Brain microvascular endothelial cell (primary cell): ENCODE measurements around the gene PCK2.

ENCODE experiments used
- DNase-seq: peaks from one replicate; pipeline ENCODE4 v3.0.0-alpha.2; 2020
- H3K27ac ChIP-seq: fragments of 250-450 bp; sonication (Bioruptor Pico); 2 replicates; pipeline ENCODE4 v1.5.1; 2020; ENCODE audit warnings: mild to moderate bottlenecking, moderate library complexity
- H3K27me3 ChIP-seq: fragments of 250-450 bp; sonication (Bioruptor Pico); replicated peaks from 2 replicates; pipeline ENCODE4 v1.5.1; 2020; ENCODE audit warnings: mild to moderate bottlenecking
- H3K36me3 ChIP-seq: fragments of 250-450 bp; sonication (Bioruptor Pico); replicated peaks from 2 replicates; pipeline ENCODE4 v1.5.1; 2020; ENCODE audit warnings: mild to moderate bottlenecking
- H3K4me3 ChIP-seq: 2 replicates; pipeline ENCODE4 v1.5.1; 2011; ENCODE audit warnings: low read depth, mild to moderate bottlenecking, control low read depth, low read length, moderate library complexity
- in situ Hi-C: cut with HindIII; loops from 2 replicates; pipeline ENCODE4 v1.10.0; 2017; ENCODE audit warnings: low sequenced_read_pairs, low pct_ligation_motif_present
- TF ChIP-seq, protein P1 (sequence below): IDR thresholded peaks from 2 replicates; pipeline ENCODE4 v1.5.1; 2011; ENCODE audit warnings: low read depth, mild to moderate bottlenecking, moderate library complexity, low read length, control low read depth, inconsistent platforms; ENCODE audit errors: missing control alignments

The PCK2 gene

DNA sequence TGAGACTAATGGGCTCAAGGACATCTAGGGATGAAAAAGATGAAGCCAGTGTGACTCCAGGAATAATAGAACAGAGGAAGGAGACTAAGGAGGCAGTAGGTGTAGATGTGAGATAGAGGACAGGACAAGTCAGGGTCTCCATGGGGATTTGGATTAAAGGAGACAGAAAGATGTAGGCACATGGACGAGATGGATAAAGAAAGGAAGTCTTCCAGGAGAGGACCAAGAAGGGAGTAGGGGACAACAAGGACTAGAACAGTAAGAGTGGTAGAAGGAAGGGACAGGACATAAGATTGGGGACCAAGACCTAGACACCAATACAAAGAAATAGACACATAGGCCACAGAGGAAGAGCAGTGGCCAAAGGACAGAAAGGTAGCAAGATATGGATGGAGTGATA lies 7.1 kb upstream of the PCK2 start:
- TF ChIP-seq, protein P1, sequence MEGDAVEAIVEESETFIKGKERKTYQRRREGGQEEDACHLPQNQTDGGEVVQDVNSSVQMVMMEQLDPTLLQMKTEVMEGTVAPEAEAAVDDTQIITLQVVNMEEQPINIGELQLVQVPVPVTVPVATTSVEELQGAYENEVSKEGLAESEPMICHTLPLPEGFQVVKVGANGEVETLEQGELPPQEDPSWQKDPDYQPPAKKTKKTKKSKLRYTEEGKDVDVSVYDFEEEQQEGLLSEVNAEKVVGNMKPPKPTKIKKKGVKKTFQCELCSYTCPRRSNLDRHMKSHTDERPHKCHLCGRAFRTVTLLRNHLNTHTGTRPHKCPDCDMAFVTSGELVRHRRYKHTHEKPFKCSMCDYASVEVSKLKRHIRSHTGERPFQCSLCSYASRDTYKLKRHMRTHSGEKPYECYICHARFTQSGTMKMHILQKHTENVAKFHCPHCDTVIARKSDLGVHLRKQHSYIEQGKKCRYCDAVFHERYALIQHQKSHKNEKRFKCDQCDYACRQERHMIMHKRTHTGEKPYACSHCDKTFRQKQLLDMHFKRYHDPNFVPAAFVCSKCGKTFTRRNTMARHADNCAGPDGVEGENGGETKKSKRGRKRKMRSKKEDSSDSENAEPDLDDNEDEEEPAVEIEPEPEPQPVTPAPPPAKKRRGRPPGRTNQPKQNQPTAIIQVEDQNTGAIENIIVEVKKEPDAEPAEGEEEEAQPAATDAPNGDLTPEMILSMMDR: no peak
- Histone ChIP-seq H3K27me3 (peaks cover 9% of the 10 kb centered on the region), H3K36me3 (no peaks in the 10 kb centered on the region), H3K4me3 (no peak overlapping the region), H3K27ac (no peak overlapping the region)
- DNase-seq: no peak
- in situ Hi-C loops: no loop called here

DNA sequence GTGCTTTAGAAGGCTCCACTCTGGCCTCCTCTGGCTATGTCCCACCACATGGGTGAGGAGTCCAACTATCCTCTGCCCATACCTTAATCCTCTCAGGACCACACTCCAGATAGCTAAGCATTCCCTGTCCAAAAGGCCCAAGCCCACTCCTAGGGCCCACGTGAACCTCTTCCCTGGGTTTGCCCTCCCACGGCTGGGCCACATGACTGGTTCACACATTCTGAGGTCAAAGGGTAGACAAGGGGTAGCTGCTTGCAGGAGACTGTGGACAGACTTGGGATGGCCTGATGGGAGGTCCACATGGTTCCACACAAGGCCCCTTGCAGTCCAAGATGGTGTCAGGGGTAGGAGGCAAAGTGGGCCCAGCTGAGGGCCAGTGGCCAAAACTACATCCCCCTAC lies 6.0 kb upstream of the PCK2 start:
- Histone ChIP-seq H3K4me3 (no peak overlapping the region), H3K36me3 (no peaks in the 10 kb centered on the region), H3K27ac (no peak overlapping the region), H3K27me3 (no peaks in the 10 kb centered on the region)
- no peak for DNase-seq
- TF ChIP-seq, protein P1: no peak
- in situ Hi-C loops: no loop called here

DNA sequence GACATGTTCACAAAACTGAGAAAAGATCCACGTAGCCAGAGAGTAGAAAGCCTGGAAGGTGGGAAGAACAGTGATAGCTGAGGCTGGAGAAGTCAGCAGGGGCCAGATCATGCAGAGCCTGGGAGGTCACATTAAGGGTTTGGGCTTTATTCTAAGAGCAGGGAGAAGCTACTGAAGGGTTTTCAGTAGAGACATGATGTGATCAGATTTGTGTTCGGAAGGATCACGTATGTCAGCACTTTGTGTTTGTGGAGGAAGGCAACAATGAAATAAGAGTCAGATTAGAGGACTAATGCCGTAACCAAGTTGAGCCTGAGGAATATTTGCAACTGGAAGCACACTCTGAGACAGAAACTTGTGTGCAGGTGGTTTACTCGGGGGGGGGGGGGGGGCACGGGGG lies 4.2 kb upstream of the PCK2 start:
- TF ChIP-seq, protein P1: no peak
- Histone ChIP-seq H3K27me3 (no peaks in the 10 kb centered on the region), H3K27ac (no peak overlapping the region), H3K4me3 (no peak overlapping the region), H3K36me3 (no peaks in the 10 kb centered on the region)
- in situ Hi-C loops: no loop called here
- DNase-seq: no peak

DNA sequence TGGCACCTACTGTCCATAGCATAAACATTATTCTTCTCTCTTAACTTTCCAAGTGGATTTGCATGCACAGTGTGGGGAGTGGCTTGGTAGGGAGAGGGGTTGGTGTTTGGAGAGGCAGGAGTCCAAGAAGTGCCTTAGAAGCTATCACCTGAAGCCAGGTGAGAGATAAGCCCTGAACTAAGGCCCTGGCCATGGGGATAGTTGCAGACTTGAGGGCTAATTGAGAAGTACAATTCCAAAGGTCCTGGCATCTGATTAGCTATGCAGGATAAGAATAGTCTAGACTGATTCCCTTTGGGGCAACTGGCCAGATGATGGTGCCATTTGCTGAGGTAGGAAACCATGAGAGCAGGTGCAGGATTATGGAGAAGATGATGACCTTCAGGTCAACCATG lies 2.0 kb upstream of the PCK2 start:
- in situ Hi-C loops: no loop called here
- Histone ChIP-seq H3K4me3 (no peak overlapping the region), H3K27me3 (no peaks in the 10 kb centered on the region), H3K36me3 (no peaks in the 10 kb centered on the region), H3K27ac (no peak overlapping the region)
- TF ChIP-seq, protein P1: no peak
- DNase-seq: no peak

DNA sequence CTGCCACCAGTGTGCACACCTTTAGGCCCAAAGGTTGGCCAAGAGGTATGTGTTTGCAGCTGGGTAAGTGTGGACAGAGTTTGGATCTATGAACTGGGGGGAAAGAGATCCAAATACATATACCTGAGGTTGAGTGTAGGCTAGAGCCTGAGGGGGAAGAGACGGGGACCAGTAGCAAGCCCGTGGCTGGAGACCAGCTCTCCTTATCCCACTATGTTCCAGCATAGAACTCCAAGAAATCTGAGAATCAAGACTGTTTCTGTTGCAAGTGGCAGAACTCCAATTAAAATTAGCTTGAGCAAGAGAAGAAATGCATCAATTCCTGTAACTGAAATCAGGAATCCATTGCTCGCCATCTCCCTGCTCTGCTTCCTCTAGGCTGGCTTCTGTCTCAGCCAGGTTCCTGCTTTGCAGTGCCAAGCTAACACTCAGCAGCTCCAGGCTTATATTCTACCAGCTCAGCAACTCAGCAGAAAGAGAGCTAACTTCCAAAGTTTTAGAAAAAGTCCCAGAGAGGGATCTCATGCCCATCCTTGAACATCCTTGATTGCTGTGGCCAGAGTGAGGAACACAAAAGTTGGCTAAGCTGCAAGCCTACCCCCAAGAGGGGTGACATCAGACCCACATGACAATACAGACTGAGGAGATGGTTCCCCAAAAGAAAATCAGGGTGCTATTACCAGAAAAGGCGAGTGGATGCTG lies 1.5 kb upstream of the PCK2 start:
- Histone ChIP-seq H3K4me3 (no peak overlapping the region), H3K36me3 (no peaks in the 10 kb centered on the region), H3K27ac (no peak overlapping the region), H3K27me3 (no peaks in the 10 kb centered on the region)
- DNase-seq: no peak
- in situ Hi-C loops: no loop called here
- TF ChIP-seq, protein P1: no peak
